RWPE2 (cell line): ENCODE measurements around the gene COMMD10.
"Not testable (repeated sequence)": the region's sequence is repeated elsewhere in the genome, so short reads cannot be mapped to it uniquely, and the experiment has no call there.

Experiments
- ATAC-seq: fragments of 200-7000 bp; cut with Tn5 transposase; 3 replicates; pipeline ENCODE4 v1.9.1; 2021; ENCODE audit warnings: low read depth
- DNase-seq: peaks from one replicate; pipeline ENCODE4 v3.0.0-alpha.2; 2020; ENCODE audit warnings: low spot score
- H3K27ac ChIP-seq: fragments of 450-650 bp; 2 replicates; pipeline ENCODE4 v1.5.1; 2017; ENCODE audit warnings: mild to moderate bottlenecking; ENCODE audit not compliant: poor library complexity, severe bottlenecking
- H3K27me3 ChIP-seq: fragments of 250-450 bp; sonication (Bioruptor Pico); 2 replicates; pipeline ENCODE4 v1.5.1; 2021; ENCODE audit warnings: mild to moderate bottlenecking, moderate library complexity; ENCODE audit not compliant: insufficient read depth, poor library complexity, severe bottlenecking
- H3K36me3 ChIP-seq: fragments of 250-450 bp; sonication (Bioruptor Pico); 2 replicates; pipeline ENCODE4 v1.5.1; 2020; ENCODE audit warnings: low read depth, mild to moderate bottlenecking, moderate library complexity
- H3K4me1 ChIP-seq: fragments of 250-450 bp; sonication (Bioruptor Pico); 2 replicates; pipeline ENCODE4 v1.5.1; 2021; ENCODE audit warnings: mild to moderate bottlenecking, moderate library complexity; ENCODE audit not compliant: insufficient read depth, poor library complexity, severe bottlenecking
- H3K4me3 ChIP-seq: fragments of 250-450 bp; sonication (Bioruptor Pico); 2 replicates; pipeline ENCODE4 v1.5.1; 2021; ENCODE audit warnings: mild to moderate bottlenecking, moderate library complexity; ENCODE audit not compliant: severe bottlenecking
- H3K9me3 ChIP-seq: fragments of 250-450 bp; sonication (Bioruptor Pico); 2 replicates; pipeline ENCODE4 v1.5.1; 2021; ENCODE audit warnings: mild to moderate bottlenecking, moderate library complexity; ENCODE audit not compliant: severe bottlenecking
- CTCF ChIP-seq: fragments of 450-650 bp; IDR thresholded peaks from one replicate; pipeline ENCODE4 v1.5.1; 2017; ENCODE audit warnings: mild to moderate bottlenecking, moderate library complexity; ENCODE audit not compliant: poor library complexity, severe bottlenecking

COMMD10 gene

GRCh38 chr5:116090302-116090701 is 5.5 kb downstream of the COMMD10 start:
- Histone ChIP-seq H3K27me3 (no peaks in the 10 kb centered on the region), H3K9me3 (no peaks in the 10 kb centered on the region), H3K4me1 (no peaks in the 10 kb centered on the region), H3K4me3 (no peak overlapping the region), H3K36me3 (peaks cover 59% of the 10 kb centered on the region), H3K27ac (no peak overlapping the region)
- no peak for DNase-seq
- no peak for TF ChIP-seq CTCF
- ATAC-seq: no peak

DNA sequence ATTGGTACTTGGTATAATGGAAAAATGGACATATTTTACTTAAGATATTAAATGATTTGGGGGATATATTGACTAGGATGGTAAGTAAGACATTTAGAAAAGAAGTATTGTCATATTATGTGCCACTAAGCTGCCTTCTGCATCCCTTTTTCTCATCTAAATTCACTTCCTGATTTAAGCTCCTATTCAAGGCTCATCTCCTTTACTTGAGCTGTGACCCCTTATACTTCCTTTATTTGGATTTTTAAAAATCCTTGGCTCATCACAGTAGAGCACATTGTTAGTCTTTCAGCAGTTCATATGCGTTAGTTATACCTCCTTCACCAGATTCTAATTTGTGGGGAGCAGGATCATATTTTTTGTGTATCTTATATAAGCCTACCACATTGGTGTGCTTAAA is 6.6 kb downstream of the COMMD10 start:
- H3K4me3 ChIP-seq: no peak overlapping the region
- ATAC-seq: no peak
- H3K27ac ChIP-seq: no peak overlapping the region
- no peak for DNase-seq
- peaks cover 70% of the 10 kb centered on the region for H3K36me3 ChIP-seq
- no peak for TF ChIP-seq CTCF
- no peaks in the 10 kb centered on the region for H3K27me3 ChIP-seq
- H3K9me3 ChIP-seq: no peaks in the 10 kb centered on the region
- H3K4me1 ChIP-seq: no peaks in the 10 kb centered on the region

DNA sequence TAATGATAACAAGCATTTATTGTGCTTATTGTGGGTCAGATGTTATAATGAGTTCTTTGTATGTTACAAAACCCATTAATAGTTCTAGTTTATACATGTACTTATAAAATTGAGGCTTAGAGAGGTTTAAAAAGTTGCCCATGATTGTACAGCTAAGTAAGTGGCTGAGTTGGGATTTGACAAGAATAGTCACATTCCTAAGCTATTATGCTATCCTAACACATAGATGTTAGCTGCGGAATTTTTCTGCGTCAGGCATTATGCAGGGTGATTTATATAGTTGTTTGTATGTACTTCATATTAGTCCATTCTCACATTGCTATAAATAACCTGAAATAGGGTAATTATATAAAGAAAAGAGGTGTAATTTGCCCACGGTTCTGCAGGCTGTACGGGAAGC is 12.5 kb downstream of the COMMD10 start:
- H3K27me3 ChIP-seq: no peaks in the 10 kb centered on the region
- no peak overlapping the region for H3K4me3 ChIP-seq
- H3K27ac ChIP-seq: no peak overlapping the region
- DNase-seq: no peak
- peak; percentile 64; the same call in 2 of the 3 replicates for ATAC-seq
- H3K9me3 ChIP-seq: no peaks in the 10 kb centered on the region
- H3K36me3 ChIP-seq: peaks cover 66% of the 10 kb centered on the region
- TF ChIP-seq CTCF: no peak
- H3K4me1 ChIP-seq: no peaks in the 10 kb centered on the region

- no peaks in the 10 kb centered on the region for H3K27me3 ChIP-seq
- H3K4me3 ChIP-seq: no peak overlapping the region
- no peaks in the 10 kb centered on the region for H3K4me1 ChIP-seq
- TF ChIP-seq CTCF: no peak
- DNase-seq (no peak), ATAC-seq (no peak)
- no peaks in the 10 kb centered on the region for H3K9me3 ChIP-seq
- no peak overlapping the region for H3K27ac ChIP-seq
- H3K36me3 ChIP-seq: peaks cover 51% of the 10 kb centered on the region
These were observed 14.2 kb downstream of the COMMD10 start for GRCh38 chr5:116098998-116099397.

DNA sequence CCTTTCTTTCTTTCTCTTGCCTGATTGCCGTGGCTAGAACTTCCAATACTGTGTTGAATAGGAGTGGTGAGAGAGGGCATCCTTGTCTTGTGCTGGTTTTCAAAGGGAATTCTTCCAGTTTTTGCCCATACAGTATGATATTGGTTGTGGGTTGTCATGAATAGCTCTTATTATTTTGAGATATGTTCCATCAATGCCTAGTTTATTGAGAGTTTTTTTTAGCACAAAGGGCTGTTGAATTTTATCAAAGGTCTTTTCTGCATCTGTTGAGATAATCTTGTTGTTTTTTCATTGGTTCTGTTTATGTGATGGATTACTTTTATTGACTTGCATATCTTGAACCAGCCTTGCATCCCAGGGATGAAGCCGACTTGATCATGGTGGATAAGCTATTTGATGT is 20.1 kb downstream of the COMMD10 start:
- not testable (repeated sequence) for H3K36me3 ChIP-seq, ATAC-seq, H3K27ac ChIP-seq, H3K4me1 ChIP-seq, H3K27me3 ChIP-seq, DNase-seq, H3K9me3 ChIP-seq, H3K4me3 ChIP-seq
